Measurements from ENCODE around the gene SHANK2. TPM values are rescaled to one million over a fixed set of nuclear protein-coding genes. Genes with fewer than 3 reads are reported as not detected.

Gene SHANK2
- polyA plus RNA-seq, 3 donors = not detected

GRCh38 chr11:71202598-71202944, 49.8 kb downstream of the SHANK2 start:
- Histone ChIP-seq H4K20me1 (ENCODE audit: insufficient read depth, low read length) (no peaks in the 10 kb centered on the region), H3K9ac (ENCODE audit: insufficient read depth, low read length, poor library complexity, severe bottlenecking) (no peak overlapping the region), H3K27me3 (ENCODE audit: control insufficient read depth in 2 of 2, insufficient read depth in 2 of 2, low read length in 2 of 2) (no peaks in the 10 kb centered on the region), H3K36me3 (replicated peaks in 1 of 2; ENCODE audit: control insufficient read depth in 1 of 2, insufficient read depth in 2 of 2, low read length in 2 of 2) (no peaks in the 10 kb centered on the region), H3K9me3 (replicated peaks in 1 of 2; ENCODE audit: control insufficient read depth in 1 of 2, insufficient read depth in 1 of 2, low read length in 2 of 2) (no peaks in the 10 kb centered on the region), H3K79me2 (ENCODE audit: insufficient read depth, low read length) (no peaks in the 10 kb centered on the region), H3K4me3 (replicated peaks in 1 of 3; ENCODE audit: low read depth in 2 of 3, low read length in 3 of 3) (no peak overlapping the region), H2AFZ (ENCODE audit: insufficient read depth, low read depth, low read length, poor library complexity, severe bottlenecking) (no peak overlapping the region), H3K27ac (ENCODE audit: low read depth in 1 of 2, low read length in 2 of 2) (no peak overlapping the region), H3K4me1 (ENCODE audit: control insufficient read depth in 1 of 2, insufficient read depth in 2 of 2, low read length in 2 of 2) (no peaks in the 10 kb centered on the region), H3K4me2 (replicated peaks; ENCODE audit: extremely low read depth, low read length, poor library complexity, severe bottlenecking) (no peak overlapping the region)
- no peaks in the 10 kb centered on the region for H3K36me3 Mint-ChIP-seq
- intact Hi-C loops (cut with micrococcal nuclease) = no loop called here
- H3K27me3 Mint-ChIP-seq (ENCODE audit: low read depth in 3 of 3) = peaks cover 4 to 7% (median 6%) of the 10 kb centered on the region in 3 donors
- 87% methylated on average over 5 of the region's 5 CpGs for WGBS (ENCODE audit: insufficient coverage)
- H3K9me3 Mint-ChIP-seq = peaks cover 0 to 1% (median 0%) of the 10 kb centered on the region in 7 donors
- no peak for DNase-seq
- H3K27ac Mint-ChIP-seq = no peak overlapping the region
- no peaks in the 10 kb centered on the region for H3K4me1 Mint-ChIP-seq
- TF ChIP-seq, protein P1, sequence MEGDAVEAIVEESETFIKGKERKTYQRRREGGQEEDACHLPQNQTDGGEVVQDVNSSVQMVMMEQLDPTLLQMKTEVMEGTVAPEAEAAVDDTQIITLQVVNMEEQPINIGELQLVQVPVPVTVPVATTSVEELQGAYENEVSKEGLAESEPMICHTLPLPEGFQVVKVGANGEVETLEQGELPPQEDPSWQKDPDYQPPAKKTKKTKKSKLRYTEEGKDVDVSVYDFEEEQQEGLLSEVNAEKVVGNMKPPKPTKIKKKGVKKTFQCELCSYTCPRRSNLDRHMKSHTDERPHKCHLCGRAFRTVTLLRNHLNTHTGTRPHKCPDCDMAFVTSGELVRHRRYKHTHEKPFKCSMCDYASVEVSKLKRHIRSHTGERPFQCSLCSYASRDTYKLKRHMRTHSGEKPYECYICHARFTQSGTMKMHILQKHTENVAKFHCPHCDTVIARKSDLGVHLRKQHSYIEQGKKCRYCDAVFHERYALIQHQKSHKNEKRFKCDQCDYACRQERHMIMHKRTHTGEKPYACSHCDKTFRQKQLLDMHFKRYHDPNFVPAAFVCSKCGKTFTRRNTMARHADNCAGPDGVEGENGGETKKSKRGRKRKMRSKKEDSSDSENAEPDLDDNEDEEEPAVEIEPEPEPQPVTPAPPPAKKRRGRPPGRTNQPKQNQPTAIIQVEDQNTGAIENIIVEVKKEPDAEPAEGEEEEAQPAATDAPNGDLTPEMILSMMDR (IDR thresholded peaks at IDR 0.05) = no peak
- no peak overlapping the region for H3K4me3 Mint-ChIP-seq

Other genes with a start within 250 kb of the SHANK2 start
- 1 to 10 TPM; 2.2 to 3.9 (median 2.2) TPM for gene DHCR7, start 195.8 kb upstream of the SHANK2 start, polyA plus RNA-seq
- gene NADSYN1, start 200.6 kb upstream of the SHANK2 start, polyA plus RNA-seq = 100 to 1,000 TPM in 1 of 3 donors, 10 to 100 TPM in 2; 44.1 to 162 (median 44.8) TPM